Subcutaneous abdominal adipose tissue (tissue), 5 donors: ENCODE data around the gene C17orf113.

ENCODE experiments used
- H3K27ac ChIP-seq: one replicate; pipeline ENCODE4 v1.7.0; 2013; ENCODE audit warnings: low read depth, mild to moderate bottlenecking, inconsistent platforms, low read length, moderate library complexity
- H3K27me3 ChIP-seq, 5 donors: one replicate each; pipeline ENCODE4 v1.7.0; 2013; ENCODE audit warnings: low read length in 5 of 5, inconsistent platforms in 1 of 5; ENCODE audit not compliant: control insufficient read depth in 5 of 5, insufficient read depth in 4 of 5
- H3K36me3 ChIP-seq, 5 donors: one replicate each; pipeline ENCODE4 v1.7.0; 2013; ENCODE audit warnings: low read length in 5 of 5; ENCODE audit not compliant: control insufficient read depth in 5 of 5, insufficient read depth in 5 of 5
- H3K4me1 ChIP-seq, 5 donors: one replicate each; pipeline ENCODE4 v1.7.0; 2013; ENCODE audit warnings: low read length in 5 of 5, mild to moderate bottlenecking in 3 of 5, moderate library complexity in 1 of 5; ENCODE audit not compliant: control insufficient read depth in 5 of 5, insufficient read depth in 5 of 5
- H3K4me3 ChIP-seq, 5 donors: one replicate each; pipeline ENCODE4 v1.7.0; 2013; ENCODE audit warnings: low read length in 5 of 5, low read depth in 1 of 5
- H3K9ac ChIP-seq, 5 donors: one replicate each; pipeline ENCODE4 v1.7.0; 2013; ENCODE audit warnings: low read length in 5 of 5, mild to moderate bottlenecking in 4 of 5, moderate library complexity in 3 of 5
- H3K9me3 ChIP-seq, 5 donors: one replicate each; pipeline ENCODE4 v1.7.0; 2013; ENCODE audit warnings: low read length in 5 of 5; ENCODE audit not compliant: control insufficient read depth in 5 of 5
- donor health status: healthy.
- donor health status: healthy.
- donor health status: healthy.
- donor health status: healthy.
- donor health status: healthy.

C17orf113 gene

DNA sequence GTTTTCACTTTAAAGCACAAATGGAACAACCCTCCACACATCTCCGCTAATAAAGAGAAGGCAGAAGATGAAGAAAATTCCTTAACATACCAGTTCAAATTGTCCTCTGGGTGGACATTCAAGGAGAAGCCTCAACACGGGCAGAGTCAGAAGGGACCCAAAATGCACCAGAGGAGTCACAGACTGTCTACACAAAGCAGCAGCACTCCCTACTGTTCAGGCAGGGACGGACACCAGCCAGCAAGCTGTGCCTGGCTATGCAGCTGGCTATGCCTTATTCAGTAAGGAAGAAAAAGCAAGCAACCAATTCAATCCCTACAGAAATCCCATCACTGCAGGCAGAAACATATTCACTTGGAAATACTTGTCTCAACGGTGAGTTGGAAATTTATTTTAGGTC lies 41.2 kb downstream of the C17orf113 start:
- Histone ChIP-seq H3K4me3 (no peak overlapping the region), H3K36me3 (no peaks in the 10 kb centered on the region), H3K9ac (no peak overlapping the region), H3K4me1 (peaks cover 0 to 65% (median 63%) of the 10 kb centered on the region in 5 donors), H3K27me3 (no peaks in the 10 kb centered on the region), H3K27ac (peak overlapping the region; percentile 13), H3K9me3 (no peaks in the 10 kb centered on the region)

DNA sequence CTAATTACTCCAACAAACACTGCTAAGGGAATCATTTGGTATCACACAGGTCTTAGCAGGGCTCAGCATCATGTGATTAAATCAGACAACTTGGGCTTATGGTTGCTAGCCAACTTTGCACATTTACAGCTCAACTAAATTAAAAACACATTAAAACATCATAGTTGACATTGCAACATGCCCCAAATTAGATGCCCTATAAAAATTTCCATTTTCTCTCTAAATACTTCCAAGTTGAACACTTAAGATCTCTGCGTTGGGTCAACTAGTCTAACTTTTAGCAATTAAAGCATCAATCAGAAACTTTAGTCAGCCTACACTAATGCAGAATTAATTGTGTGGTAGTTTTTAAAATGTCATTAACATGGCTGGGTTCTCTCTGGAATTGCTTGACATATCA lies 45.2 kb downstream of the C17orf113 start:
- H3K9ac ChIP-seq = no peak overlapping the region
- no peak overlapping the region for H3K4me3 ChIP-seq
- no peaks in the 10 kb centered on the region for H3K9me3 ChIP-seq
- H3K4me1 ChIP-seq = peaks cover 0 to 41% (median 40%) of the 10 kb centered on the region in 5 donors
- peaks cover 10 to 18% (median 17%) of the 10 kb centered on the region in 5 donors for H3K36me3 ChIP-seq
- H3K27me3 ChIP-seq = no peaks in the 10 kb centered on the region
- no peak overlapping the region for H3K27ac ChIP-seq

DNA sequence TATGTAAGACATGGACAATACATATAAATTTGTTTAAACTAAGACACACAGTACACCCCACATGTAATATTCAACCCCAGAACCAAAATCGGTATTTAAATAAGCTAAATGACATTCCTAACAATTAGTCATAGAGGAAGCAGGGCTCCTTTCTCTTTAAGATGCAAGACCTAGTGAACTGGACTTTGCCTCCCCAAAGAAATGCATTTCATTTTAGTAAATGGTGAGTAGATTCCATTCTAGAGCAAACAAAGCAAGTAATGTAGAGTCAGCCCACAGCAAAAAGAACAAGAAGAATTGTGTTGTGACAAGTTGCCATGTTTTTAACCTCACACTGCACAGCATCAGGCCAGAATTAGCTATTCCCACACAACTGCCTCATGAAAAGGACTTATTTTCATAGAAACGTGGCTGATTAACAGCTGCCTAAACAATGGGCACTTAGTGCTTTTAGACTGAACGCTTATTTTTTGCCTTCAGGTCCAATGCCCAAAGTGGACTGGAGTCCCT lies 47.6 kb downstream of the C17orf113 start:
- Histone ChIP-seq H3K4me1 (peaks cover 0 to 27% (median 25%) of the 10 kb centered on the region in 5 donors), H3K9ac (peak overlapping the region in 1 of 5 donors; percentile 45), H3K4me3 (no peak overlapping the region), H3K36me3 (peaks cover 18 to 36% (median 26%) of the 10 kb centered on the region in 5 donors), H3K27me3 (no peaks in the 10 kb centered on the region), H3K27ac (no peak overlapping the region), H3K9me3 (no peaks in the 10 kb centered on the region)

DNA sequence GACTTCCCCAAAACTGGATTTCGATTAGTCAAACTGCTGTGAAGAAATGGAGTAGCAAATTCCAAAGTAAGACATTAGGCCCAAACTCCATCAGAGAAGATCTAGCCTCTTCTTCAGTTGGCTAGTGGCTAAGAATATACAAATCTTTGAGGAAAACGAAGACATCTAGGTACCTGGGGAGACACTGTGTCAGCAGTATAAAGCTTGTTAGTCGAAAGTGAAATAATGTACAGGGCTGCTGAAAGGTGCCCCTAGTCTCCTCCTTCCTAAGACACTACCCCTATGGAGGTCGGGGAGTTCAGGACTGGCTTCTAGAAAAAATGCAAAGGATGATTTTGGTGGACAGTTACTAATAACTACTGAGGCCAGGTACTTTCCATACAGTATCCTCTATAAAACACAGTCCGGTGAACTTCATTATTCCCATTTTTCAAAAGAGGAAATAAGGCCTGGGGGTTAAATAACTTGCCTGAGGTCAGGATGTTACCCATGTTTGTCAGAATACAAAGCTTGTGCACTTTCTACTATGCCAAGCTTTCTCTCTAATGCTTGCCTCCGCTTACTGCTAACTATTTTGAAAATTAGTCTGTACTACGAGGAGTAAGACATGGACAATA lies 48.1 kb downstream of the C17orf113 start:
- Histone ChIP-seq H3K36me3 (peaks cover 18 to 41% (median 32%) of the 10 kb centered on the region in 5 donors), H3K9me3 (no peaks in the 10 kb centered on the region), H3K27ac (peak overlapping the region; percentile 56), H3K4me1 (peaks cover 0 to 24% (median 22%) of the 10 kb centered on the region in 5 donors), H3K27me3 (no peaks in the 10 kb centered on the region), H3K9ac (no peak overlapping the region), H3K4me3 (no peak overlapping the region)

DNA sequence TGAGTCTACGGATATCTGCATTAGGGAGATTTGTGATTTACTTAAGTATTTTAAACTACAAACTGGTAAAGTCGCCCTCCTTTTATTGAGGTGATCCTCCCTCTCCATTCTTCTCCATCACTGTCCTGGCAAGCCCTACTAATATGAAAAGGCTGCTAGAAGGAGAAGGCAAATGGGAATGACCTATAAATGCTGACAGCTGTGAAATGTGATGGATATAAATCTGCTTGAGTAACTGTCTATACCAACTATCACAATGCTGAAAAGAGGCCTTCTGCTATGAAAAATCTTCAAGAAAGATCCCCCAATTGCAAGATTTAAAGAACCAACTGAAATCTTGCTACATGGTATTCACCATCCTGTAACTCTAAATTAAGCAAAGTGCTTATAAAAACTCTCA lies 48.7 kb downstream of the C17orf113 start:
- no peaks in the 10 kb centered on the region for H3K27me3 ChIP-seq
- H3K4me3 ChIP-seq = no peak overlapping the region
- peaks cover 21 to 47% (median 37%) of the 10 kb centered on the region in 5 donors for H3K36me3 ChIP-seq
- H3K4me1 ChIP-seq = peaks cover 0 to 19% (median 16%) of the 10 kb centered on the region in 5 donors
- H3K27ac ChIP-seq = peak overlapping the region; percentile 56
- H3K9ac ChIP-seq = no peak overlapping the region
- H3K9me3 ChIP-seq = no peaks in the 10 kb centered on the region

DNA sequence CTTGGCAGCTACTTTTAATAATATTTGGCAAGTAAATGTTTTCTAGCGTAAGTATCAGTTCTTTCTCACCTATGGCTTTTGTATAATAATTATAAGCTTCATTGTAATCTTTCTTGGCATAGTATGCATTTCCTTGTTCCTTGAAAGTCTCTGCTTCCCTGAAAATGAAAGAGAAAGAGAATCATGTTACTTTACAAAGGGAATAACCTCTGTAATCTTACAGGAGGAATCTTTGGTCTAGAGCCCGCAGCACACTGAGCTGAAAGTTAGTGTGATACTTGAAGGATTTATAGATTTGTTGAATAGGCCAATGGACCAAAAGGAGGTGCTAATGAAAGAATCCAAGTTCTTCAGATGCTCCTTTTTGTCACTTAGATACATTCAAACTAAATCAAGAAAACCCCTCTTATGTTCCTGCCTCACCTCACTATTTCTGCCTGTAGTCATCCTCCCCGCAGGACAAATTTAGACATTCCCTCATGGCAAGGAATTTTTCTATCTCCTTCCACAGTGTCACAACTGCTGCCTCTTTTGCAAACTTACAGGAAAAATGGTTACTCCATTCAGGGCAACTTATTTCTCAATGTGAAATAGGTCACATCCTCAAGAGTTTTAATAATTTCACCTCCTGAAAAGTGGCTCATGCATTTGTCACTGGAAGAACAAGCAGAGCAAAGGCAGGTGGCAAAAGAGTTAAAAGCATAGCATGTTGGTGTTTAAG lies 49.8 kb downstream of the C17orf113 start:
- Histone ChIP-seq H3K9ac (peak overlapping the region in 1 of 5 donors; percentile 42), H3K36me3 (peaks cover 22 to 58% (median 49%) of the 10 kb centered on the region in 5 donors), H3K27me3 (no peaks in the 10 kb centered on the region), H3K9me3 (no peaks in the 10 kb centered on the region), H3K4me3 (no peak overlapping the region), H3K4me1 (peaks cover 0 to 17% (median 16%) of the 10 kb centered on the region in 5 donors), H3K27ac (peak overlapping the region; percentile 56)

DNA sequence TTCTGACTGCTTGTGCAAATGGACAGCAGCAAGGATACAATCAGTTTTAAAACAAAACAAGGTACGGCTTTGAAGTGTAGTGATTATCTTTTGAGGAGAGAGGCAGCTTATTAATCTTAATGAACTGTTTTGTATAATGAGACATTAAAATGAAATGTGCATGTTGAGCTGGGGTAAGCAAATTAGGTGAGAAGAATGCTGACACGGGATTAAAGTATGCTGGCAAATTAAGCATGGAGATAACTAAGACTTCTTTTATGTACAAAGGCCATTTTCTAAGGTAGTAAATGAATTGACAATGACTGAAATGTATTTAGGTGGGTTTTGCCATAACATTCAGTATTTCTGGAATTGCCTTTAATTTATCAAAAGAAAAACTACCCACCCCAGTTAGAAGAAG lies 51.9 kb downstream of the C17orf113 start:
- Histone ChIP-seq H3K27ac (no peak overlapping the region), H3K4me3 (no peak overlapping the region), H3K27me3 (no peaks in the 10 kb centered on the region), H3K9ac (no peak overlapping the region), H3K9me3 (no peaks in the 10 kb centered on the region), H3K4me1 (peaks cover 0 to 18% (median 15%) of the 10 kb centered on the region in 5 donors), H3K36me3 (peaks cover 34 to 74% (median 60%) of the 10 kb centered on the region in 5 donors)

DNA sequence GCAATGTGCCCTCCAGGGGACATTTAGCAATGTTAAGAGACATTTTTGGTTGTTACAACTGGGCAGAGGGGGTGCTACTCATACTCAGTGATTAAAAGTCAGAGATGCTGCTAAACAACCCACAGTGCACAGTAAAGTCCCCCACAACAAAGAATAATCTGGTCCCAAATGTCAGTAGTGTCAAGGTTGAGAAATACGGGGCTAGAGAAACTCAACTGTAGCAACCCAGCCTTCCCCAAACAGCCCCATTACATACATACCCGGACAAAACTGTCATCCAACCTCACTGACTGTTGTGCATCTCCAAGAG lies 53.6 kb downstream of the C17orf113 start:
- Histone ChIP-seq H3K27ac (no peak overlapping the region), H3K36me3 (peaks cover 23 to 83% (median 62%) of the 10 kb centered on the region in 5 donors), H3K27me3 (no peaks in the 10 kb centered on the region), H3K4me3 (no peak overlapping the region), H3K9me3 (no peaks in the 10 kb centered on the region), H3K4me1 (peaks cover 0 to 26% (median 19%) of the 10 kb centered on the region in 5 donors), H3K9ac (no peak overlapping the region)

DNA sequence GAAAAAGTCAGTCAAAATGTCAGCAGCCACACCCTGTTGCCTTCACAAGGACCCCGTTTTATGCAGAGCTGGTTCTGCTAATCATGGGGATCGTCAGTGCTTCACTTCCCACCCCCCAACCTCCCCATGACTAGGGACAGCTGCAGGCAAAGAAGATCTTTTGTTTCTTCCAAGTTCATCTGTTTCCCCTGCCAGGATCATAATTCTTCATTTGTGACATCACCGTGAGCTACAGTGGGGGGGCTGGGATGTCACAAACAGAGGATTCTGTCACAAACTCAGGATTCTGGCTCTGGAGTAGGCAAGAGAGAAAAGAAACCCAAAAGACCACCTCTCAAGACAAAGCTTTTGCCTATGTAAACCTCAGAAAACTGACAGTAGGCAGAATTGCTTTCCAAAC lies 57.8 kb downstream of the C17orf113 start:
- H3K9ac ChIP-seq = no peak overlapping the region
- peaks cover 29 to 91% (median 83%) of the 10 kb centered on the region in 5 donors for H3K36me3 ChIP-seq
- no peak overlapping the region for H3K4me3 ChIP-seq
- no peak overlapping the region for H3K27ac ChIP-seq
- H3K27me3 ChIP-seq = no peaks in the 10 kb centered on the region
- peaks cover 0 to 33% (median 26%) of the 10 kb centered on the region in 5 donors for H3K4me1 ChIP-seq
- no peaks in the 10 kb centered on the region for H3K9me3 ChIP-seq

DNA sequence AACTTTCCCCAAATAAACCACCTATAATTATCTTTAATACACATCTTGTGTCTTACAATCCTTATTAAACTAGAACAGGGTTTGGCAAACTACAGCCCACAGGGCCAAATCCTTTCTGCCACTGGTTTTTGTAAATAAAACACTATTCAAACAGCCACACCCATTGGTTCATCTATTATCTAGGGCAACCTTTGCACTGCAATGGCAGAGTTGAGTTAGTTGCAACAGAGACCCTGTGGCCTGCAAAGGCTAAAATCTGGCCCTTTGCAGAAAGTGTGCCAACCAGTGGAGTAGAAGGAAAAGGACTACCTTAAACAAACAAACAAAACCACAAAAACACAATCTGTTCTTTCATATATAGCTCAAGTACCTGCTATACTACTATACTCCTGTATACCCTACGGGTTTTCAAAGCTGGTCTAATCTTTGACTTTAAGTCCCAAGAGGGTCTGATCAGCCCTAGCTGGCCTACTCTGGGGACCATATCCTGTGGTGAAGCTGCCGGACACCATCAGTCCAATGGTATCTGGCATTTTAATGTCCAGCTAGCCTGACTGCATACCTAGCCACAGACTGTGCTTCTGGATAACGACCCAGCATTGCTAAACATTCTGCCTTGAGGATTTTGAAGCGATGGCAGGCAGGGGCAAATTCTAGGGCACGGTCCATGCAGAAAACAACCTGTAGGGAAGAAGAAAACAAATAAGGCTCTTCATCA lies 60.5 kb downstream of the C17orf113 start:
- Histone ChIP-seq H3K36me3 (peaks cover 31 to 90% (median 76%) of the 10 kb centered on the region in 5 donors), H3K27me3 (no peaks in the 10 kb centered on the region), H3K9ac (no peak overlapping the region), H3K9me3 (no peaks in the 10 kb centered on the region), H3K4me1 (peaks cover 0 to 26% (median 20%) of the 10 kb centered on the region in 5 donors), H3K4me3 (no peak overlapping the region), H3K27ac (peak overlapping the region; percentile 45)
